Loucy (cell line): Measurements from ENCODE around the gene NCOR1.

Experiments
- CTCF ChIP-seq: fragments of 200-600 bp; sonication (generic); conservative IDR thresholded peaks from 2 replicates; pipeline ENCODE4 v1.5.1; 2014; ENCODE audit warnings: mild to moderate bottlenecking, antibody characterized with exemption, low read length
- EZH2phosphoT487 ChIP-seq: fragments of 200-600 bp; IDR thresholded peaks from 2 replicates; pipeline ENCODE4 v1.6.1; 2018; ENCODE audit warnings: antibody characterized with exemption, mild to moderate bottlenecking, moderate library complexity, borderline replicate concordance

GRCh38 chr17:16150251-16150856, 65.0 kb downstream of the NCOR1 start:
- no peak for TF ChIP-seq CTCF
- no peak for TF ChIP-seq EZH2phosphoT487
